ENCODE measurements around the gene ID1. TPM values are rescaled to one million over a fixed set of nuclear protein-coding genes. Genes with fewer than 3 reads are reported as not detected.

ID1 gene
- total and polyA plus RNA-seq, 2 of the 13 experiments (the other 11 are each of a cell fraction or from before 2014, with no cell fraction given): 320 to 419 TPM

DNA sequence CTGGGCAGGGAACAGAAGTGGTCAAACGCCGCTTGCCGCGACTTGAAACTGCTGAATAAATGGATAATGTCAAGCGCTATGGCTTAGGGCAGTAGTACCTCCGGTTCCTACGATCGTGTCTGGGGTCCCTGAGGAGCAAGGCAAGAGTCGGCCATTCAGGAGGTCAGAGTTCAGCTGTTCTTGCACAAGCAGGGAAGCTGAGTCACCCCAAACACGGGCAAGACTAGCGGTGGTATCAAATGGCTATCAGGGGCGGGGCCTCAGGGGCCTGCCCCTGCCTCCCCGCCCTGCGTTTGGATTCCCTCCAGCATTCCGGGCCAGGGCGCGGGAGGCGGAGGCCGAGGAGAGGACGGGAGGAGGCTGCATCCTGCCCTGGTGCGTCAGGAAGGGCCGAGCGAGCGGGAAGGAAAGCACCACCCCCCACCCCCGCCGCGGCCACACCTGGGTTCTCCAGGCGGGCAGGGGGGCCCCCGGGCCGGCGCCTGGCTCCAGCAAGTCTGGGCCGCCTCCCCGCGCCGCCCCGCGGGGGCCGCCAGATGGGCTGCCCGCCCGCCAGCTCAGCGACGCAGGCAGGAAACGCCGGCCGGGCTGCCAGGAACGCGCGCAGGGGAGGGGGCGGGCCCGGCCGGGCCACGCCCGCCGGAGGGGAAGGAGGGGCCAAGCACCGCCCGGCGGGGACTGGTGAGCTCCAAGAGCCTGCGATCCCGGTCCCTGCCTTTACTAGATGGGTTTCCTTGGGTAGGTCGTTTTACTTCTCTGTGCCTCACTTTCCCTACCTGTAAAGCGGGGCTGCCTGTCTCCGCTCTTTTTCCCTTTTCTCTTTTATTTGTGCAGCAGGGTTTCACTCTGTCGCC lies 32.2 kb upstream of the ID1 start (continued):
- TF ChIP-seq, protein P1, sequence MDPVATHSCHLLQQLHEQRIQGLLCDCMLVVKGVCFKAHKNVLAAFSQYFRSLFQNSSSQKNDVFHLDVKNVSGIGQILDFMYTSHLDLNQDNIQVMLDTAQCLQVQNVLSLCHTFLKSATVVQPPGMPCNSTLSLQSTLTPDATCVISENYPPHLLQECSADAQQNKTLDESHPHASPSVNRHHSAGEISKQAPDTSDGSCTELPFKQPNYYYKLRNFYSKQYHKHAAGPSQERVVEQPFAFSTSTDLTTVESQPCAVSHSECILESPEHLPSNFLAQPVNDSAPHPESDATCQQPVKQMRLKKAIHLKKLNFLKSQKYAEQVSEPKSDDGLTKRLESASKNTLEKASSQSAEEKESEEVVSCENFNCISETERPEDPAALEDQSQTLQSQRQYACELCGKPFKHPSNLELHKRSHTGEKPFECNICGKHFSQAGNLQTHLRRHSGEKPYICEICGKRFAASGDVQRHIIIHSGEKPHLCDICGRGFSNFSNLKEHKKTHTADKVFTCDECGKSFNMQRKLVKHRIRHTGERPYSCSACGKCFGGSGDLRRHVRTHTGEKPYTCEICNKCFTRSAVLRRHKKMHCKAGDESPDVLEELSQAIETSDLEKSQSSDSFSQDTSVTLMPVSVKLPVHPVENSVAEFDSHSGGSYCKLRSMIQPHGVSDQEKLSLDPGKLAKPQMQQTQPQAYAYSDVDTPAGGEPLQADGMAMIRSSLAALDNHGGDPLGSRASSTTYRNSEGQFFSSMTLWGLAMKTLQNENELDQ (CRISPR knock-in tag; IDR thresholded peaks at IDR 0.05; ENCODE audit: borderline replicate concordance): peak; percentile 45; the same call in 1 of the 2 replicates
- TF ChIP-seq TBL1XR1 (IDR thresholded peaks at IDR 0.05; ENCODE audit: borderline replicate concordance, low read length, partially characterized antibody) (peak; percentile 73), ZNF101 (CRISPR knock-in tag; IDR thresholded peaks at IDR 0.05; ENCODE audit: borderline replicate concordance, low read depth) (peak; percentile 14; the same call in 1 of the 2 replicates), ZNF781 (CRISPR knock-in tag; IDR thresholded peaks at IDR 0.05; ENCODE audit: borderline replicate concordance, not compliant biosample characterization) (peak; percentile 65), CAMTA2 (CRISPR knock-in tag; IDR thresholded peaks at IDR 0.05; ENCODE audit: borderline replicate concordance) (no peak), PTBP1 (IDR thresholded peaks at IDR 0.05; ENCODE audit: low read depth, low read length, poor library complexity, severe bottlenecking) (peak; percentile 60), FOXO1 (CRISPR knock-in tag; IDR thresholded peaks at IDR 0.05) (no peak; the same call in 1 of the 2 replicates), HHEX (CRISPR knock-in tag; IDR thresholded peaks at IDR 0.05) (peak; percentile 56; the same call in 1 of the 2 replicates), AKAP8 (CRISPR knock-in tag; IDR thresholded peaks at IDR 0.05) (peak; percentile 97), HNRNPL (IDR thresholded peaks at IDR 0.05; ENCODE audit: low read depth, low read length) (peak; percentile 95), PHF20 (CRISPR knock-in tag; IDR thresholded peaks at IDR 0.05) (no peak; the same call in 1 of the 2 replicates), ZNF225 (CRISPR knock-in tag; IDR thresholded peaks at IDR 0.05) (no peak; the same call in 1 of the 2 replicates), ZNF615 (CRISPR knock-in tag; IDR thresholded peaks at IDR 0.05; ENCODE audit: borderline replicate concordance) (no peak; the same call in 1 of the 2 replicates), ZBTB7B (CRISPR knock-in tag; IDR thresholded peaks at IDR 0.05) (peak; percentile 97), ZNF850 (CRISPR knock-in tag; conservative IDR thresholded peaks at IDR 0.05) (no peak), MED1 (CRISPR knock-in tag; IDR thresholded peaks at IDR 0.05) (peak; percentile 98), U2AF1 (optimal IDR thresholded peaks at IDR 0.05; ENCODE audit: low read depth, low read length) (peak; percentile 95), ELF4 (CRISPR knock-in tag; IDR thresholded peaks at IDR 0.05; ENCODE audit: borderline replicate concordance) (no peak; the same call in none of the 2 replicates)
- TF ChIP-seq, protein P2, sequence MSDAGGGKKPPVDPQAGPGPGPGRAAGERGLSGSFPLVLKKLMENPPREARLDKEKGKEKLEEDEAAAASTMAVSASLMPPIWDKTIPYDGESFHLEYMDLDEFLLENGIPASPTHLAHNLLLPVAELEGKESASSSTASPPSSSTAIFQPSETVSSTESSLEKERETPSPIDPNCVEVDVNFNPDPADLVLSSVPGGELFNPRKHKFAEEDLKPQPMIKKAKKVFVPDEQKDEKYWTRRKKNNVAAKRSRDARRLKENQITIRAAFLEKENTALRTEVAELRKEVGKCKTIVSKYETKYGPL (CRISPR knock-in tag; IDR thresholded peaks at IDR 0.05): peak; percentile 57; the same call in 1 of the 2 replicates
- TF ChIP-seq, protein P3, sequence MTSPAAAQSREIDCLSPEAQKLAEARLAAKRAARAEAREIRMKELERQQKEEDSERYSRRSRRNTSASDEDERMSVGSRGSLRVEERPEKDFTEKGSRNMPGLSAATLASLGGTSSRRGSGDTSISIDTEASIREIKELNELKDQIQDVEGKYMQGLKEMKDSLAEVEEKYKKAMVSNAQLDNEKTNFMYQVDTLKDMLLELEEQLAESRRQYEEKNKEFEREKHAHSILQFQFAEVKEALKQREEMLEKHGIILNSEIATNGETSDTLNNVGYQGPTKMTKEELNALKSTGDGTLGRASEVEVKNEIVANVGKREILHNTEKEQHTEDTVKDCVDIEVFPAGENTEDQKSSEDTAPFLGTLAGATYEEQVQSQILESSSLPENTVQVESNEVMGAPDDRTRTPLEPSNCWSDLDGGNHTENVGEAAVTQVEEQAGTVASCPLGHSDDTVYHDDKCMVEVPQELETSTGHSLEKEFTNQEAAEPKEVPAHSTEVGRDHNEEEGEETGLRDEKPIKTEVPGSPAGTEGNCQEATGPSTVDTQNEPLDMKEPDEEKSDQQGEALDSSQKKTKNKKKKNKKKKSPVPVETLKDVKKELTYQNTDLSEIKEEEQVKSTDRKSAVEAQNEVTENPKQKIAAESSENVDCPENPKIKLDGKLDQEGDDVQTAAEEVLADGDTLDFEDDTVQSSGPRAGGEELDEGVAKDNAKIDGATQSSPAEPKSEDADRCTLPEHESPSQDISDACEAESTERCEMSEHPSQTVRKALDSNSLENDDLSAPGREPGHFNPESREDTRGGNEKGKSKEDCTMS (CRISPR knock-in tag; conservative IDR thresholded peaks at IDR 0.05): no peak
- TF ChIP-seq, protein P4, sequence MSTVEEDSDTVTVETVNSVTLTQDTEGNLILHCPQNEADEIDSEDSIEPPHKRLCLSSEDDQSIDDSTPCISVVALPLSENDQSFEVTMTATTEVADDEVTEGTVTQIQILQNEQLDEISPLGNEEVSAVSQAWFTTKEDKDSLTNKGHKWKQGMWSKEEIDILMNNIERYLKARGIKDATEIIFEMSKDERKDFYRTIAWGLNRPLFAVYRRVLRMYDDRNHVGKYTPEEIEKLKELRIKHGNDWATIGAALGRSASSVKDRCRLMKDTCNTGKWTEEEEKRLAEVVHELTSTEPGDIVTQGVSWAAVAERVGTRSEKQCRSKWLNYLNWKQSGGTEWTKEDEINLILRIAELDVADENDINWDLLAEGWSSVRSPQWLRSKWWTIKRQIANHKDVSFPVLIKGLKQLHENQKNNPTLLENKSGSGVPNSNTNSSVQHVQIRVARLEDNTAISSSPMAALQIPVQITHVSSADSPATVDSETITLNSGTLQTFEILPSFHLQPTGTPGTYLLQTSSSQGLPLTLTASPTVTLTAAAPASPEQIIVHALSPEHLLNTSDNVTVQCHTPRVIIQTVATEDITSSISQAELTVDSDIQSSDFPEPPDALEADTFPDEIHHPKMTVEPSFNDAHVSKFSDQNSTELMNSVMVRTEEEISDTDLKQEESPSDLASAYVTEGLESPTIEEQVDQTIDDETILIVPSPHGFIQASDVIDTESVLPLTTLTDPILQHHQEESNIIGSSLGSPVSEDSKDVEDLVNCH (CRISPR knock-in tag; IDR thresholded peaks at IDR 0.05): peak; percentile 4; the same call in 1 of the 2 replicates

All from HepG2 (cell line).